Measurements from ENCODE around the gene JAML. TPM values are rescaled to one million over a fixed set of nuclear protein-coding genes. Genes with fewer than 3 reads are reported as not detected.
A peak's percentile ranks its signal among the peaks of the same experiment; 100 is the strongest.

JAML gene
- polyA plus RNA-seq, 1 donor from 2014 or later = 5.9 TPM

GRCh38 chr11:118164885-118165284 is 59.9 kb downstream of the JAML start:
- H3K36me3 Mint-ChIP-seq = no peaks in the 10 kb centered on the region
- H3K9me3 Mint-ChIP-seq = no peaks in the 10 kb centered on the region
- H3K4me1 Mint-ChIP-seq = no peaks in the 10 kb centered on the region
- no peak overlapping the region for H3K4me3 Mint-ChIP-seq
- no peak overlapping the region for H3K27ac Mint-ChIP-seq
- H3K27me3 Mint-ChIP-seq = peaks cover 20% of the 10 kb centered on the region

GRCh38 chr11:118163494-118163893 is 61.3 kb downstream of the JAML start:
- no peaks in the 10 kb centered on the region for H3K9me3 Mint-ChIP-seq
- H3K27me3 Mint-ChIP-seq = peaks cover 21% of the 10 kb centered on the region
- no peaks in the 10 kb centered on the region for H3K4me1 Mint-ChIP-seq
- H3K4me3 Mint-ChIP-seq = no peak overlapping the region
- no peak overlapping the region for H3K27ac Mint-ChIP-seq
- no peaks in the 10 kb centered on the region for H3K36me3 Mint-ChIP-seq

GRCh38 chr11:118162846-118163245 is 62.0 kb downstream of the JAML start:
- peaks cover 24% of the 10 kb centered on the region for H3K27me3 Mint-ChIP-seq
- no peaks in the 10 kb centered on the region for H3K9me3 Mint-ChIP-seq
- no peak overlapping the region for H3K27ac Mint-ChIP-seq
- H3K36me3 Mint-ChIP-seq = peaks cover 2% of the 10 kb centered on the region
- H3K4me3 Mint-ChIP-seq = no peak overlapping the region
- no peaks in the 10 kb centered on the region for H3K4me1 Mint-ChIP-seq

GRCh38 chr11:118161786-118162185 is 63.0 kb downstream of the JAML start:
- Mint-ChIP-seq H3K36me3 (peaks cover 2% of the 10 kb centered on the region), H3K4me3 (no peak overlapping the region), H3K4me1 (no peaks in the 10 kb centered on the region), H3K27ac (no peak overlapping the region), H3K9me3 (no peaks in the 10 kb centered on the region), H3K27me3 (peaks cover 31% of the 10 kb centered on the region)

- Mint-ChIP-seq H3K4me3 (no peak overlapping the region), H3K4me1 (peaks cover 0 to 4% (median 0%) of the 10 kb centered on the region in 3 donors), H3K27ac (peak overlapping the region in 1 of 3 donors; percentile 53), H3K27me3 (peaks cover 53% of the 10 kb centered on the region), H3K36me3 (peaks cover 2% of the 10 kb centered on the region), H3K9me3 (no peaks in the 10 kb centered on the region)
These were observed 67.5 kb downstream of the JAML start for GRCh38 chr11:118157186-118157895.

GRCh38 chr11:118156531-118157185 is 68.2 kb downstream of the JAML start:
- Mint-ChIP-seq H3K4me3 (no peak overlapping the region), H3K27me3 (peaks cover 58% of the 10 kb centered on the region), H3K9me3 (no peaks in the 10 kb centered on the region)

GRCh38 chr11:118155776-118156530 is 68.9 kb downstream of the JAML start:
- H3K4me3 Mint-ChIP-seq = no peak overlapping the region
- peaks cover 62% of the 10 kb centered on the region for H3K27me3 Mint-ChIP-seq
- H3K36me3 Mint-ChIP-seq = peaks cover 2% of the 10 kb centered on the region
- peaks cover 0 to 4% (median 0%) of the 10 kb centered on the region in 3 donors for H3K4me1 Mint-ChIP-seq
- no peaks in the 10 kb centered on the region for H3K9me3 Mint-ChIP-seq
- no peak overlapping the region for H3K27ac Mint-ChIP-seq

More at GRCh38 chr11:118156531-118157185, 68.2 kb downstream of the JAML start:
- H3K4me1 Mint-ChIP-seq = peaks cover 0 to 4% (median 0%) of the 10 kb centered on the region in 3 donors
- peak overlapping the region in 1 of 3 donors; percentile 53 for H3K27ac Mint-ChIP-seq
- H3K36me3 Mint-ChIP-seq = peaks cover 2% of the 10 kb centered on the region

GRCh38 chr11:118154641-118155040 is 70.2 kb downstream of the JAML start:
- Mint-ChIP-seq H3K36me3 (peaks cover 2% of the 10 kb centered on the region), H3K4me3 (no peak overlapping the region), H3K27ac (peak overlapping the region in 1 of 3 donors; percentile 35), H3K4me1 (peaks cover 0 to 4% (median 0%) of the 10 kb centered on the region in 3 donors), H3K9me3 (no peaks in the 10 kb centered on the region), H3K27me3 (peaks cover 62% of the 10 kb centered on the region)

- peaks cover 2% of the 10 kb centered on the region for H3K36me3 Mint-ChIP-seq
- H3K4me3 Mint-ChIP-seq = peak overlapping the region in 2 of 4 donors; percentile 20 to 90
These were observed 70.8 kb downstream of the JAML start for GRCh38 chr11:118153976-118154375.

GRCh38 chr11:118153516-118153915 is 71.3 kb downstream of the JAML start:
- no peak overlapping the region for H3K27ac Mint-ChIP-seq
- peaks cover 55% of the 10 kb centered on the region for H3K27me3 Mint-ChIP-seq
- no peaks in the 10 kb centered on the region for H3K9me3 Mint-ChIP-seq
- peaks cover 2% of the 10 kb centered on the region for H3K36me3 Mint-ChIP-seq
- H3K4me1 Mint-ChIP-seq = peaks cover 0 to 4% (median 0%) of the 10 kb centered on the region in 3 donors
- H3K4me3 Mint-ChIP-seq = peak overlapping the region in 2 of 4 donors; percentile 17 to 90

More at GRCh38 chr11:118153976-118154375, 70.8 kb downstream of the JAML start:
- Mint-ChIP-seq H3K27me3 (peaks cover 60% of the 10 kb centered on the region), H3K27ac (no peak overlapping the region), H3K9me3 (no peaks in the 10 kb centered on the region), H3K4me1 (peaks cover 0 to 4% (median 0%) of the 10 kb centered on the region in 3 donors)

- H3K9me3 Mint-ChIP-seq = no peaks in the 10 kb centered on the region
- H3K4me3 Mint-ChIP-seq = peak within 1 kb of the TSS in 3 of 4 donors; percentile 16 to 90 (median 65)
- H3K36me3 Mint-ChIP-seq = no peaks in the 10 kb centered on the region
- H3K4me1 Mint-ChIP-seq = peaks cover 0 to 4% (median 0%) of the 10 kb centered on the region in 3 donors
- H3K27ac Mint-ChIP-seq = no peak within 1 kb of the TSS
- peaks cover 49% of the 10 kb centered on the region for H3K27me3 Mint-ChIP-seq
These were observed 72.0 kb downstream of the JAML start, which contains the start of gene SCN4B for GRCh38 chr11:118152552-118153471. Gene SCN4B, minus strand, starts transcription at chr11:118152823. Its CDS starts 150 bp downstream, at chr11:118152673.

- Mint-ChIP-seq H3K27me3 (peaks cover 42% of the 10 kb centered on the region), H3K36me3 (peaks cover 3% of the 10 kb centered on the region), H3K4me3 (peak overlapping the region in 2 of 4 donors; percentile 37 to 65), H3K4me1 (peaks cover 0 to 4% (median 0%) of the 10 kb centered on the region in 3 donors), H3K27ac (no peak overlapping the region), H3K9me3 (no peaks in the 10 kb centered on the region)
These were observed 72.7 kb downstream of the JAML start for GRCh38 chr11:118152020-118152551.

GRCh38 chr11:118151431-118151830 is 73.4 kb downstream of the JAML start:
- H3K4me1 Mint-ChIP-seq = peaks cover 0 to 5% (median under 1%) of the 10 kb centered on the region in 3 donors
- H3K27ac Mint-ChIP-seq = no peak overlapping the region
- H3K36me3 Mint-ChIP-seq = peaks cover 3% of the 10 kb centered on the region
- H3K4me3 Mint-ChIP-seq = peak overlapping the region in 1 of 4 donors; percentile 12
- H3K9me3 Mint-ChIP-seq = no peaks in the 10 kb centered on the region
- peaks cover 38% of the 10 kb centered on the region for H3K27me3 Mint-ChIP-seq

- peaks cover 3% of the 10 kb centered on the region for H3K36me3 Mint-ChIP-seq
- peaks cover 37% of the 10 kb centered on the region for H3K27me3 Mint-ChIP-seq
- no peak overlapping the region for H3K27ac Mint-ChIP-seq
- H3K9me3 Mint-ChIP-seq = no peaks in the 10 kb centered on the region
- no peak overlapping the region for H3K4me3 Mint-ChIP-seq
- peaks cover 0 to 7% (median 3%) of the 10 kb centered on the region in 3 donors for H3K4me1 Mint-ChIP-seq
These were observed 75.3 kb downstream of the JAML start for GRCh38 chr11:118149493-118149892.

Measured in IgD-negative memory B cell (primary cell).